Mesenchymal stem cell (in vitro differentiated cells and primary cell): ENCODE data around the gene SLC25A25.

Experiments used
- DNase-seq: peaks from one replicate; pipeline ENCODE4 v3.0.0-alpha.2; 2013
- H2AFZ ChIP-seq: one replicate; pipeline ENCODE4 v1.6.1; 2013; ENCODE audit warnings: low read depth, mild to moderate bottlenecking, control low read depth, inconsistent platforms, low read length, moderate library complexity
- H2AK5ac ChIP-seq: 2 replicates; pipeline ENCODE4 v1.6.1; 2013; ENCODE audit warnings: low read length, moderate library complexity, mild to moderate bottlenecking, inconsistent platforms; ENCODE audit not compliant: severe bottlenecking
- H2BK120ac ChIP-seq: one replicate; pipeline ENCODE4 v1.6.1; 2013; ENCODE audit warnings: low read depth, mild to moderate bottlenecking, inconsistent platforms, low read length, moderate library complexity
- H2BK12ac ChIP-seq, 2 experiments: one replicate each; pipeline ENCODE4 v1.6.1; 2013; ENCODE audit warnings: inconsistent platforms in 2 of 2, low read length in 2 of 2, mild to moderate bottlenecking in 2 of 2, moderate library complexity in 2 of 2, control low read depth in 1 of 2
- H2BK15ac ChIP-seq: one replicate; pipeline ENCODE4 v1.6.1; 2013; ENCODE audit warnings: mild to moderate bottlenecking, low read depth, inconsistent platforms; ENCODE audit not compliant: poor library complexity, severe bottlenecking
- H2BK5ac ChIP-seq: 2 replicates; pipeline ENCODE4 v1.6.1; 2013; ENCODE audit warnings: low read depth, mild to moderate bottlenecking, low read length, control low read depth, inconsistent platforms; ENCODE audit not compliant: poor library complexity, severe bottlenecking
- H3K14ac ChIP-seq, 2 experiments: one replicate each; pipeline ENCODE4 v1.6.1; 2013; ENCODE audit warnings: inconsistent platforms in 2 of 2, low read length in 2 of 2, control low read depth in 1 of 2, mild to moderate bottlenecking in 1 of 2, moderate library complexity in 1 of 2
- H3K18ac ChIP-seq, 2 experiments: one replicate each; pipeline ENCODE4 v1.6.1; 2013; ENCODE audit warnings: inconsistent platforms in 2 of 2, low read length in 2 of 2, control low read depth in 1 of 2, low read depth in 1 of 2, mild to moderate bottlenecking in 1 of 2
- H3K23ac ChIP-seq, 2 experiments: one replicate each; pipeline ENCODE4 v1.6.1; 2013; ENCODE audit warnings: inconsistent platforms in 2 of 2, low read length in 2 of 2, mild to moderate bottlenecking in 2 of 2, moderate library complexity in 2 of 2, control low read depth in 1 of 2
- H3K27ac ChIP-seq: 2 replicates; pipeline ENCODE4 v1.5.1; 2013; ENCODE audit warnings: mild to moderate bottlenecking, moderate library complexity, low read length, control low read depth, inconsistent platforms; ENCODE audit not compliant: poor library complexity, severe bottlenecking
- H3K27me3 ChIP-seq, 2 experiments: 2 replicates each; pipeline versions ENCODE4 v1.6.1 to v1.7.0; 2013; ENCODE audit warnings: low read length in 2 of 2, mild to moderate bottlenecking in 2 of 2, moderate library complexity in 2 of 2, control low read depth in 1 of 2, inconsistent platforms in 1 of 2; ENCODE audit not compliant: control insufficient read depth in 1 of 2, insufficient read depth in 1 of 2
- H3K36me3 ChIP-seq, 2 experiments: 2 replicates each; pipeline versions ENCODE4 v1.6.1 to v1.7.0; 2013; ENCODE audit warnings: low read length in 2 of 2, control low read depth in 1 of 2, inconsistent platforms in 1 of 2, low read depth in 1 of 2, mild to moderate bottlenecking in 1 of 2; ENCODE audit not compliant: insufficient read depth in 2 of 2, control insufficient read depth in 1 of 2
- H3K4ac ChIP-seq, 2 experiments: one replicate each; pipeline ENCODE4 v1.6.1; 2013; ENCODE audit warnings: inconsistent platforms in 2 of 2, low read length in 2 of 2, mild to moderate bottlenecking in 2 of 2, moderate library complexity in 2 of 2, control low read depth in 1 of 2, low read depth in 1 of 2
- H3K4me1 ChIP-seq: 2 replicates; pipeline ENCODE4 v1.6.1; 2013; ENCODE audit warnings: low read depth, low read length, control low read depth; ENCODE audit not compliant: control insufficient read depth, insufficient read depth
- H3K4me2 ChIP-seq: 2 replicates; pipeline ENCODE4 v1.6.1; 2013; ENCODE audit warnings: low read length, mild to moderate bottlenecking, inconsistent platforms; ENCODE audit not compliant: poor library complexity, severe bottlenecking
- H3K4me3 ChIP-seq, 2 experiments: 2 replicates each; pipeline versions ENCODE4 v1.5.1 to v1.7.0; 2013; ENCODE audit warnings: low read length in 2 of 2, mild to moderate bottlenecking in 2 of 2, control low read depth in 1 of 2, low read depth in 1 of 2; ENCODE audit not compliant: insufficient read depth in 1 of 2
- H3K79me1 ChIP-seq: replicated peaks from 2 replicates; pipeline ENCODE4 v1.6.1; 2013; ENCODE audit warnings: mild to moderate bottlenecking, control low read depth, low read length, inconsistent platforms; ENCODE audit not compliant: poor library complexity, severe bottlenecking
- H3K9ac ChIP-seq: 2 replicates; pipeline ENCODE4 v1.7.0; 2013; ENCODE audit warnings: mild to moderate bottlenecking, low read length, moderate library complexity
- H3K9me3 ChIP-seq: 2 replicates; pipeline ENCODE4 v1.7.0; 2013; ENCODE audit warnings: mild to moderate bottlenecking, low read length; ENCODE audit not compliant: control insufficient read depth
- H4K8ac ChIP-seq: one replicate; pipeline ENCODE4 v1.6.1; 2013; ENCODE audit warnings: inconsistent platforms, mild to moderate bottlenecking, low read length, moderate library complexity
- H4K91ac ChIP-seq: one replicate; pipeline ENCODE4 v1.6.1; 2013; ENCODE audit warnings: mild to moderate bottlenecking, low read length, inconsistent platforms
- WGBS: methylation state at CpG from one replicate; pipeline ENCODE4 v1.1.7; 2013; ENCODE audit warnings: mixed read lengths; 5-methylcytosine and 5-hydroxymethylcytosine counted together

The SLC25A25 gene

GRCh38 chr9:128089299-128089698 lies 21.3 kb downstream of the SLC25A25 start:
- H3K23ac ChIP-seq, result no peak overlapping the region
- no peak overlapping the region for H2BK5ac ChIP-seq
- H3K27me3 ChIP-seq, result no peaks in the 10 kb centered on the region
- no peak overlapping the region for H2AK5ac ChIP-seq
- H3K9me3 ChIP-seq, result no peaks in the 10 kb centered on the region
- H2AFZ ChIP-seq, result no peak overlapping the region
- peaks cover 7% of the 10 kb centered on the region for H3K4me1 ChIP-seq
- H2BK120ac ChIP-seq, result no peak overlapping the region
- no peak overlapping the region for H3K27ac ChIP-seq
- no peak overlapping the region for H4K91ac ChIP-seq
- H2BK15ac ChIP-seq, result no peak overlapping the region
- H3K79me1 ChIP-seq, result peaks cover 39% of the 10 kb centered on the region
- H2BK12ac ChIP-seq, result no peak overlapping the region
- H3K4ac ChIP-seq, result no peak overlapping the region
- no peak overlapping the region for H3K4me2 ChIP-seq
- no peak overlapping the region for H3K4me3 ChIP-seq
- no peak overlapping the region for H4K8ac ChIP-seq
- DNase-seq, result no peak
- H3K9ac ChIP-seq, result peak overlapping the region; percentile 30
- 93% methylated on average over 1 of the region's 1 CpG for WGBS
- H3K14ac ChIP-seq, result no peak overlapping the region
- peaks cover 0 to 6% of the 10 kb centered on the region in 2 experiments for H3K36me3 ChIP-seq
- no peak overlapping the region for H3K18ac ChIP-seq

- 82% methylated on average over 13 of the region's 13 CpGs for WGBS
- no peak for DNase-seq
- Histone ChIP-seq H4K8ac (peak overlapping the region; percentile 14), H3K14ac (no peak overlapping the region), H2BK120ac (no peak overlapping the region), H4K91ac (no peak overlapping the region), H3K36me3 (peaks cover 0 to 11% of the 10 kb centered on the region in 2 experiments), H3K4ac (peak overlapping the region in 1 of 2 experiments; percentile 40), H3K4me3 (peak overlapping the region in 1 of 2 experiments; percentile 85), H2BK5ac (no peak overlapping the region), H3K4me2 (peak overlapping the region; percentile 18), H3K79me1 (peaks cover 40% of the 10 kb centered on the region), H2AK5ac (no peak overlapping the region), H3K9me3 (no peaks in the 10 kb centered on the region), H2BK15ac (no peak overlapping the region), H3K27me3 (no peaks in the 10 kb centered on the region), H2BK12ac (peak overlapping the region in 1 of 2 experiments; percentile 1), H2AFZ (no peak overlapping the region), H3K9ac (peak overlapping the region; percentile 90), H3K23ac (no peak overlapping the region), H3K4me1 (peaks cover 9% of the 10 kb centered on the region), H3K18ac (peak overlapping the region in 1 of 2 experiments; percentile 5), H3K27ac (no peak overlapping the region)
Measured at GRCh38 chr9:128091144-128091543, 23.1 kb downstream of the SLC25A25 start.

- no peak overlapping the region for H3K18ac ChIP-seq
- no peak overlapping the region for H2BK12ac ChIP-seq
- WGBS, result 72% methylated on average over 13 of the region's 13 CpGs
- H2BK5ac ChIP-seq, result no peak overlapping the region
- H3K14ac ChIP-seq, result peak overlapping the region in 1 of 2 experiments; percentile 49
- H2AFZ ChIP-seq, result no peak overlapping the region
- peaks cover 0 to 9% of the 10 kb centered on the region in 2 experiments for H3K36me3 ChIP-seq
- no peaks in the 10 kb centered on the region for H3K9me3 ChIP-seq
- H3K79me1 ChIP-seq, result peaks cover 40% of the 10 kb centered on the region
- no peak overlapping the region for H2AK5ac ChIP-seq
- H3K4me2 ChIP-seq, result peak overlapping the region; percentile 18
- DNase-seq, result no peak
- no peak overlapping the region for H4K8ac ChIP-seq
- no peak overlapping the region for H2BK15ac ChIP-seq
- H3K4ac ChIP-seq, result no peak overlapping the region
- peak overlapping the region; percentile 90 for H3K9ac ChIP-seq
- peaks cover 9% of the 10 kb centered on the region for H3K4me1 ChIP-seq
- no peaks in the 10 kb centered on the region for H3K27me3 ChIP-seq
- no peak overlapping the region for H2BK120ac ChIP-seq
- H4K91ac ChIP-seq, result no peak overlapping the region
- H3K4me3 ChIP-seq, result peak overlapping the region in 1 of 2 experiments; percentile 85
- H3K23ac ChIP-seq, result peak overlapping the region in 1 of 2 experiments; percentile 9
- no peak overlapping the region for H3K27ac ChIP-seq
Measured at GRCh38 chr9:128091571-128091970, 23.5 kb downstream of the SLC25A25 start.

- peak overlapping the region; percentile 90 for H3K9ac ChIP-seq
- H3K36me3 ChIP-seq, result peaks cover 0 to 8% of the 10 kb centered on the region in 2 experiments
- H3K18ac ChIP-seq, result peak overlapping the region; percentile 28 to 40
- no peak overlapping the region for H2AFZ ChIP-seq
- H3K23ac ChIP-seq, result no peak overlapping the region
- no peak overlapping the region for H3K4me2 ChIP-seq
- peak overlapping the region; percentile 95 for H4K8ac ChIP-seq
- H2BK15ac ChIP-seq, result peak overlapping the region; percentile 53
- peak overlapping the region in 1 of 2 experiments; percentile 59 for H2BK12ac ChIP-seq
- peak overlapping the region in 1 of 2 experiments; percentile 85 for H3K4me3 ChIP-seq
- no peaks in the 10 kb centered on the region for H3K9me3 ChIP-seq
- WGBS, result 85% methylated on average over 15 of the region's 16 CpGs
- no peak overlapping the region for H3K27ac ChIP-seq
- no peak overlapping the region for H2BK120ac ChIP-seq
- DNase-seq, result no peak
- peaks cover 12% of the 10 kb centered on the region for H3K4me1 ChIP-seq
- peaks cover 38% of the 10 kb centered on the region for H3K79me1 ChIP-seq
- H4K91ac ChIP-seq, result peak overlapping the region; percentile 79
- peak overlapping the region; percentile 5 to 29 for H3K4ac ChIP-seq
- no peak overlapping the region for H2BK5ac ChIP-seq
- no peak overlapping the region for H3K14ac ChIP-seq
- H3K27me3 ChIP-seq, result no peaks in the 10 kb centered on the region
- H2AK5ac ChIP-seq, result no peak overlapping the region
Measured at GRCh38 chr9:128092199-128092977, 24.4 kb downstream of the SLC25A25 start.
